Fibroblast of the aortic adventitia (primary cell): ENCODE measurements around the gene NOS3. TPM values are rescaled to one million over a fixed set of nuclear protein-coding genes. Genes with fewer than 3 reads are reported as not detected.

Experiments
- DNase-seq: peaks from one replicate; pipeline ENCODE4 v3.0.0-alpha.2; 2010; ENCODE audit warnings: low read depth
- H3K4me3 ChIP-seq: 2 replicates; pipeline ENCODE4 v1.5.1; 2011; ENCODE audit warnings: low read depth, mild to moderate bottlenecking, control low read depth, low read length, moderate library complexity
- total RNA-seq: library from RNA; depleted of rRNA; stranded (reverse); fragments of >200 nt; gene quantifications from 2 replicates; pipeline ENCODE4 v1.2.3, GENCODE V29; 2012; ENCODE audit warnings: low replicate concordance
- TF ChIP-seq, protein P1 (sequence below): IDR thresholded peaks from 2 replicates; pipeline ENCODE4 v1.5.1; 2011; ENCODE audit warnings: mild to moderate bottlenecking, low read length, control low read depth, inconsistent platforms; ENCODE audit not compliant: insufficient read depth

Gene NOS3
- total RNA-seq, 1 donor: 0.36 TPM

DNA sequence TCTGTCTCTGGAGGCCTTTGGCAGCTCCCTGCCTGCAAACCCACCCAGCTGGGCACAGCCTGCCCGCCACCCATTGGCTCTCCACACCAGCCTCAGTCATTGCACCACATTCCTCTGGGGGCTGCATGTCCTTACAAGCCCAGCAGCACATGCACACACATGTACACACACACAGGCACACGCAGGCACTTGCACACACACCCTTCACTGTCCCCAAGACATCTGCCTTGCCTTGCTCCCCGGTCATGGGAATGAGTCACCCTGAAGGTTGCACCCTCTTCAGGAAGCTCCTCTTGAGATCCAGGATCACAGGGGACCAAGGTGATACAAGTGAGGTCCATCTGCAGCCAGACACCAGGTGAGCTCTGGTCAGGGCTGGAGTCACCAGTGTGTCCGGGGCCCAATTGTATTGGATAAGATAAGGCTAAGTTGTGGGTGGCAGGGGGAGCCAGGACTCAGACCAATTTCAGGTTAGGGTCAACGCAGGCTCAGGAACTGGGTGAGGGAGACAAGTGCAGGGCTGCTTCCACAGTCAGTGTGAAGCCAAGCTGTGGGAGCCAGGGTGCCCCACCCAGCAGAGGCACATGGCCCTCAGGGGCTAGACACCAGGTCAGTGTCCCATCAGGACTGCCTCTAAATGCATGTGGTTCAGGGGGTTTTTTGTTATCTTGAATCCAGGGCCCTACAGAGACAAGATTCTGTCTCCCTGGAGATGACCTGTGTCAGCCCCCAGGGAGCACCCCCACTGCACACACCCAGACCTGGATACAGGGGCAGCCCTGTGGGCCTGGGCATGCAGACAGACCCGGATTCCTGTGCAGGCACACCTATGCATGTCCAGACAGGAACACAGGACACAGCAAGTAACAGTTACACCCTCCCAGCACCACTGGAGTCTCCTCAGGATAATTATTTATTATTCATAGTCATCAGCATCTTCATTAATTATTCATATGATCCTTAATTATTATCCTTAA lies 46.5 kb upstream of the NOS3 start:
- DNase-seq: no peak
- H3K4me3 ChIP-seq: no peak overlapping the region
- TF ChIP-seq, protein P1, sequence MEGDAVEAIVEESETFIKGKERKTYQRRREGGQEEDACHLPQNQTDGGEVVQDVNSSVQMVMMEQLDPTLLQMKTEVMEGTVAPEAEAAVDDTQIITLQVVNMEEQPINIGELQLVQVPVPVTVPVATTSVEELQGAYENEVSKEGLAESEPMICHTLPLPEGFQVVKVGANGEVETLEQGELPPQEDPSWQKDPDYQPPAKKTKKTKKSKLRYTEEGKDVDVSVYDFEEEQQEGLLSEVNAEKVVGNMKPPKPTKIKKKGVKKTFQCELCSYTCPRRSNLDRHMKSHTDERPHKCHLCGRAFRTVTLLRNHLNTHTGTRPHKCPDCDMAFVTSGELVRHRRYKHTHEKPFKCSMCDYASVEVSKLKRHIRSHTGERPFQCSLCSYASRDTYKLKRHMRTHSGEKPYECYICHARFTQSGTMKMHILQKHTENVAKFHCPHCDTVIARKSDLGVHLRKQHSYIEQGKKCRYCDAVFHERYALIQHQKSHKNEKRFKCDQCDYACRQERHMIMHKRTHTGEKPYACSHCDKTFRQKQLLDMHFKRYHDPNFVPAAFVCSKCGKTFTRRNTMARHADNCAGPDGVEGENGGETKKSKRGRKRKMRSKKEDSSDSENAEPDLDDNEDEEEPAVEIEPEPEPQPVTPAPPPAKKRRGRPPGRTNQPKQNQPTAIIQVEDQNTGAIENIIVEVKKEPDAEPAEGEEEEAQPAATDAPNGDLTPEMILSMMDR: no peak

DNA sequence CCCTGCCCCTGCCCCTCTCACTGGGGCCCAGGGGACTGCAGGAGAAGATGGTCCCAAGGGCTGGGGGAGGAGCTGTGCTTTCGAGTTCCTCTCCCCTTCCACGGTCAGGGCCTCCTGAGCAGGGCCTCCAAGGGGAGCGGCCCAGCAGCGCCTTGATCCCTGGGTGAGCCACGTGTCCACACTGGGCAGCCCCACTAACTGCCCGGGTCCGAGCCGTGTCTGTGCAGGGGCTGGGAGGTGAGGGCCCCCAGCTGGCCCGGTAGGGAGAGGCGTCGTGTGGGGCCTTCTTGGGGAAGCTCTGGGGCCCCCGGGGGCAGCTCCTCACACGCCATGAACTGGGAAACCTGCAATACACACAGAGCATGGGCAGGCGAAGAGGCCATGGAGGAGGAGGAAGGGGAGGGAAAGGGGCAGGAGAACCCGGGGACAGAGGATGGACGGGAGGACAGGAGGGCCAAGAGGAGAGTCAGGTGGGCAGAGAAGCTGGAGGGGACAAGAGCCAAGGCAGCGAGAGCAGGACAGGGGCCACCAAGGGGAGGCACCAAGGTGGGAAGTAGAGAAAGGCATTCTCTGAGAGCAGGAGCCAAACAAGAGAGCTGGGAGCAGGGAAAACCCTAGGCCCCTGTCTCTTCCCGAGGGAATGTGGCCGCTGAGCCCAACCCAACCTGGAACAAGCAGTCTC lies 45.5 kb upstream of the NOS3 start:
- H3K4me3 ChIP-seq: no peak overlapping the region
- DNase-seq: no peak
- TF ChIP-seq, protein P1: no peak

DNA sequence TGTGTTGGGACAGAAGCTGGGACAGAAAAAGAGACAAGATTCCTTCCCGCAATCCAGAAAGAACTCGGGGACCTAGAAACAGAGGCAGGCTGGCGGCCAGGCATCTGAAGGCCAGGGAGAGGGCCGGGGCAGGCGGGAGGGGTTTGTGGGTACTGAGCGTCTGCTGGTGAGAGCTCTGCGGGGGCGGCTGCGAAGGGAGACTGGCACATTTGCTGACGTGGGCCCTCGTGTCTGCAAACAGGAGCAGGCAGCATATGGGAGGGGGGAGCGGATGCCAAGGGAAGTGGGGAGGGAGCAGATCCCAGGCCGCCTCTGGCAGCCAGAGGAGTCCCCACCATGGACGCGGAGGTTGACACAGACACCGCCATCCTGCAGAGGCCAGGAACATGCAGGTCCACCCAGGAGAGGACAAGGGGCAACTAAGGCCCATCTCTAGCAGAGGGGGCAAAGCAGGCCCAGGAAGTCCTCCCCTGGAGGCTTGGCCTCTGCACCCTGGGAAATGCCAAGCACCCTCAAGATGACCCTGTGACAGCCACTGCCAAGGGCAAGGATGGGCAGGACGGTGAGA lies 44.9 kb upstream of the NOS3 start:
- H3K4me3 ChIP-seq: no peak overlapping the region
- DNase-seq: no peak
- TF ChIP-seq, protein P1: no peak

DNA sequence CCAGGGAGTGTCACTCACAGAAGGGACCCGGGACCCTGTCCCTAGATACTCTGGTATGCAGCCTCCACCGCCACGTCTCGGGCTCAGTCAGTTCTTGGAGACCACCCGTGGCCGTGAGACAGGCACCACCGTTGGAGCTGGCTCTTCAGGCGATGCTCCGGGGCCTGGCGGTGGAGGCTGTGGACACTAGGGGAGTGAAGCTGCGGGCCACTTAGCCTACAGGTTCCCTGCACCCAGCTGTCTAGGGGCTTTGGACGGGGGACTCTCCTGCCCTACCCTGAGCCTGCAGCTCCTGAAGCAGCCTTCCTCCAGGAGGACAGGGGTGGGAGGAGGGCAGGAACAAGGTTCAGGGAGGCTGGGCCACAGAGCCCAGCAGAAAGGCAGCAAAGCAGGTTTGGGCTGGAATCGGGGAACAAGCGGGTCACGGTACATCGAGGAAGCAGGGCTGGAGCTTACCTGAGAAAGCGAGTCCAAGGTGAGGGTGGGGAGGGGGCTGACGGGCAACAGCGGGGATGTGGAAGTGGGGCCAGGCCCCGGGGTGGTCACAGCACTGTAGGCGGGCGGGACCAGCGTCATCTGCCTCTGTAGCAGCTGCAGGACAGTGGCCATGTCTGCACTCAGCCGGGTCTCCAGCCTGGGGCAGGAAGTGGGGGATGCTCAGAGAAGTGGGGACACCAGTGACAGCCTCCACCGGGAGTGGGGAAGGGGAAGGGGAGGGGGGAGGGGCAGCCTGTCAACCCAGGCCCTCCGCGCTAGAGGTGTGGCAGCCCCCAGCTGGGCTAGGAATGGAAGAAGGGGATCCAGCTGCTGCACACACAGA lies 44.2 kb upstream of the NOS3 start:
- DNase-seq: no peak
- TF ChIP-seq, protein P1: no peak
- no peak overlapping the region for H3K4me3 ChIP-seq

DNA sequence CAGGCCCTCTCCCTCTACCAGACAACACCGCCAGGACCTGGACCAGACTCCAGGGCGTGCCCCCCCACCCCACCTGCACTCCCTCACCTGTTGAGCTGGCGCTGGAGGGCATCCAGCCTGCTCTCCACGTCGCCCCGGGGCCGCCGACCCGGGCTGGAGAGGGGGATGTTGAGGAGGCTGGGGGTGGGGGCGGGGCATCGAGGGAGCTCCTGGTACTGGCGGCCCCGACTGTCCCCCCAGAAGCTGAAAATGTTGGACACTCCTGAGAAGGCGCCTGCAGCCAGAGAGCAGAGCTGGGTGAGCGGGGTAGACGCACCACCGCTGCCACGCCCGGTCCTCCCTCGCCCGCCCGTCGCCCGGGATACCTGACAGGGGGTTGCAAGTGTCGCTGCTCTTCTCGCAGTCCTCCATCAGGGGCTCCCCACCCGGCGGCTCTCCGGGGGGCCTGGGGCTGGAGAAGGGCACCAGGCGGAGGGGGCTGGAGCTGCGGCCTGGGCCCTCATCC lies 43.5 kb upstream of the NOS3 start:
- TF ChIP-seq, protein P1: no peak
- H3K4me3 ChIP-seq: no peak overlapping the region
- no peak for DNase-seq
